ENCODE results near the gene KIAA0232.
"Not testable (repeated sequence)": the region's sequence is repeated elsewhere in the genome, so short reads cannot be mapped to it uniquely, and the experiment has no call there.

Gene KIAA0232

DNA sequence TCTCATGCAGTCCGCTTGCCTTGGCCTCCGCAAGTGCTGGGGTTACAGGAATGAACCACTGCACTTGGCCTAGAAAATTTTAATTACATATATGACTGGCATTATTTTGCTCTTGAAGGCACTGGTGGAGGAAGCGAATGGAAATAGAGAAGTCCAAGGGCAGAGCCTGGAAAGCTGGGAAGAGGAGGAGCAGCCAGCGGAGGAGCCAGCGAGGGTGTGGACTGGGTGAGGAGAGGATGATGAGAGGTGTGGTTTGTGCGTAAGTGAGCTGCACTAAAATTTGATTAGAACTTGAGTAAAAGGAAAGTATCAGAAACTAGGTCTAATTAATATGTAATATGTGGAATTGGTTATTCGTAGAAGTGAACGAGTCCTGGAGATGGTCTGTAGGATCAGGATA is 13.3 kb downstream of the KIAA0232 start:
- H3K27me3 ChIP-seq (ENCODE audit: low read length) = no peaks in the 10 kb centered on the region
- no peaks in the 10 kb centered on the region for H3K9me3 ChIP-seq (ENCODE audit: insufficient read depth, low read length)
- H2AFZ ChIP-seq (ENCODE audit: low read depth, low read length, severe bottlenecking) = no peak overlapping the region
- no peaks in the 10 kb centered on the region for H3K36me3 ChIP-seq (ENCODE audit: low read length)
- H3K9ac ChIP-seq (ENCODE audit: low read length) = no peak overlapping the region
- H3K4me3 ChIP-seq (ENCODE audit: insufficient read depth, low read length, poor library complexity, severe bottlenecking) = no peak overlapping the region
- H3K79me2 ChIP-seq (ENCODE audit: insufficient read depth, low read length) = peaks cover 63% of the 10 kb centered on the region
- H3F3A ChIP-seq (ENCODE audit: insufficient read depth) = no peaks in the 10 kb centered on the region
- H3K27ac ChIP-seq (ENCODE audit: low read depth, low read length) = no peak overlapping the region
- TF ChIP-seq EZH2phosphoT487 (conservative IDR thresholded peaks at IDR 0.05; ENCODE audit: low read length) = no peak
- TF ChIP-seq, protein P1, sequence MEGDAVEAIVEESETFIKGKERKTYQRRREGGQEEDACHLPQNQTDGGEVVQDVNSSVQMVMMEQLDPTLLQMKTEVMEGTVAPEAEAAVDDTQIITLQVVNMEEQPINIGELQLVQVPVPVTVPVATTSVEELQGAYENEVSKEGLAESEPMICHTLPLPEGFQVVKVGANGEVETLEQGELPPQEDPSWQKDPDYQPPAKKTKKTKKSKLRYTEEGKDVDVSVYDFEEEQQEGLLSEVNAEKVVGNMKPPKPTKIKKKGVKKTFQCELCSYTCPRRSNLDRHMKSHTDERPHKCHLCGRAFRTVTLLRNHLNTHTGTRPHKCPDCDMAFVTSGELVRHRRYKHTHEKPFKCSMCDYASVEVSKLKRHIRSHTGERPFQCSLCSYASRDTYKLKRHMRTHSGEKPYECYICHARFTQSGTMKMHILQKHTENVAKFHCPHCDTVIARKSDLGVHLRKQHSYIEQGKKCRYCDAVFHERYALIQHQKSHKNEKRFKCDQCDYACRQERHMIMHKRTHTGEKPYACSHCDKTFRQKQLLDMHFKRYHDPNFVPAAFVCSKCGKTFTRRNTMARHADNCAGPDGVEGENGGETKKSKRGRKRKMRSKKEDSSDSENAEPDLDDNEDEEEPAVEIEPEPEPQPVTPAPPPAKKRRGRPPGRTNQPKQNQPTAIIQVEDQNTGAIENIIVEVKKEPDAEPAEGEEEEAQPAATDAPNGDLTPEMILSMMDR (IDR thresholded peaks at IDR 0.05; ENCODE audit: insufficient read depth, low read length, poor library complexity, severe bottlenecking) = no peak
- H3K4me2 ChIP-seq (ENCODE audit: low read depth, low read length, poor library complexity, severe bottlenecking) = no peak overlapping the region
- H4K20me1 ChIP-seq (ENCODE audit: low read depth, low read length) = no peaks in the 10 kb centered on the region
- H3K9me2 ChIP-seq (replicated peaks; ENCODE audit: insufficient read depth, low read length) = no peaks in the 10 kb centered on the region

DNA sequence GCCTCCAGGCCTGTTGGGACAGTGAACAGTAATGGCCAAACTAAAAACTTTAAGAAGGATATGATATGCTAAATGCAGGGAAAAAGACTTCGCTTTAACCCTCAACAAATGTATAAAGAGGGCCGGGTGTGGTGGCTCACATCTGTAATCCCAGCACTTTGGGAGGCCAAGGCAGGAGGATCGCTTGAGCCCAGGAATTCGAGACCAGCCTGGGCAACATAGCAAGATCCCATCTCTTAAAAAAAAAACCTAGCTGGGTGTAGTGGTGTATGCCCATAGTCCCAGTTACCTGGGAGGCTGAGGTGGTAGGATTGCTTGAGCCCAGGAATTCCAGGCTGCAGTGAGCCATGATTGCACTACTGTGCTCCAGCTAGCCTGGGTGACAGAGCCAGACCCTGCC is 14.8 kb downstream of the KIAA0232 start:
- H3K4me3 ChIP-seq (ENCODE audit: insufficient read depth, low read length, poor library complexity, severe bottlenecking); H2AFZ ChIP-seq (ENCODE audit: low read depth, low read length, severe bottlenecking); H3K9ac ChIP-seq (ENCODE audit: low read length); H3K27me3 ChIP-seq (ENCODE audit: low read length); H3K9me3 ChIP-seq (ENCODE audit: insufficient read depth, low read length); H3K27ac ChIP-seq (ENCODE audit: low read depth, low read length); H3K4me2 ChIP-seq (ENCODE audit: low read depth, low read length, poor library complexity, severe bottlenecking); H3K9me2 ChIP-seq (replicated peaks; ENCODE audit: insufficient read depth, low read length); H3F3A ChIP-seq (ENCODE audit: insufficient read depth); H4K20me1 ChIP-seq (ENCODE audit: low read depth, low read length); H3K36me3 ChIP-seq (ENCODE audit: low read length): not testable (repeated sequence)
- peaks cover 65% of the 10 kb centered on the region for H3K79me2 ChIP-seq (ENCODE audit: insufficient read depth, low read length)

DNA sequence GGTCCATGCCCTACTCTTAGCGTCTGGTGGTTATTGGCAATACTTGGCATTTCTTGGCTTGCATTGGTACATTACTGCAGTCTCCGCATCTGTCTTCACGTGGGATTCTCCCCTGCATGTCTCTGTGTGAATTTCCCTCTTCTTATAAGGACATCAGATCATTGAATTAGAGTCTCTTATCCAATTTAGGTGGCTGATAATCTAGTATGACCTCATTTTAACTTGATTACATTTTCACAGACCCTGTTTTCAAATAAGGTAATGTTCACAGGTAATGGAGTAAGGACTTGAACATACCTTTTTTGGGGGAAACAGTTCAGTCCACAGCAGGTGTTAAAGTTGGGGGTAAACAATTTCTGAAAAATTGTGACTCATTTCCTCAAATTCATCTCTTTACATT is 16.6 kb downstream of the KIAA0232 start:
- H3K9ac ChIP-seq (ENCODE audit: low read length) = no peak overlapping the region
- H3K9me2 ChIP-seq (replicated peaks; ENCODE audit: insufficient read depth, low read length) = no peaks in the 10 kb centered on the region
- H3K27me3 ChIP-seq (ENCODE audit: low read length) = no peaks in the 10 kb centered on the region
- no peak for TF ChIP-seq EZH2phosphoT487 (conservative IDR thresholded peaks at IDR 0.05; ENCODE audit: low read length)
- TF ChIP-seq, protein P1 (IDR thresholded peaks at IDR 0.05; ENCODE audit: insufficient read depth, low read length, poor library complexity, severe bottlenecking) = no peak
- H3F3A ChIP-seq (ENCODE audit: insufficient read depth) = no peaks in the 10 kb centered on the region
- no peaks in the 10 kb centered on the region for H4K20me1 ChIP-seq (ENCODE audit: low read depth, low read length)
- H3K4me3 ChIP-seq (ENCODE audit: insufficient read depth, low read length, poor library complexity, severe bottlenecking) = no peak overlapping the region
- H3K36me3 ChIP-seq (ENCODE audit: low read length) = no peaks in the 10 kb centered on the region
- H2AFZ ChIP-seq (ENCODE audit: low read depth, low read length, severe bottlenecking) = no peak overlapping the region
- no peaks in the 10 kb centered on the region for H3K9me3 ChIP-seq (ENCODE audit: insufficient read depth, low read length)
- no peak overlapping the region for H3K4me2 ChIP-seq (ENCODE audit: low read depth, low read length, poor library complexity, severe bottlenecking)
- no peak overlapping the region for H3K27ac ChIP-seq (ENCODE audit: low read depth, low read length)
- peaks cover 49% of the 10 kb centered on the region for H3K79me2 ChIP-seq (ENCODE audit: insufficient read depth, low read length)

DNA sequence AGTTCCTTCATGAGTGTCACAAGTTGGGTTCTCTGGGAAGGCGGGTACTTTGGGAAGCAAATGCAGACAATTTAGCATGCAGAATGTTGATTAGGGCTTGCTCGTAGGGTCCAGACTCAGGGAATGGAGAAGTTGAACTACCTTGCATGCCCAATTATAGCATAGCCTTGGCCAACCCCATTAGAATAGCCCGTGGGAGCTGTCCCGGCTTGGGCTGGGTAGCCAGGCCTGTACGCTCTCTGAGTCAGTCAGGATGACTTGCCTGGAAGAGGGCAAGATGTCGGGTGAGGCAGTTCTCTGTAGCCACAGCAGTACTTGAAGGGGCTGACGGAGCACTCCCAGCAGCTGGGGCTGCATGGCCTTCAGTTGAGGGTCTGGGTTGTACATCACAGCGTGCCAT is 19.5 kb downstream of the KIAA0232 start:
- Histone ChIP-seq H3K4me2 (ENCODE audit: low read depth, low read length, poor library complexity, severe bottlenecking) (no peak overlapping the region), H2AFZ (ENCODE audit: low read depth, low read length, severe bottlenecking) (no peak overlapping the region), H3K9me2 (replicated peaks; ENCODE audit: insufficient read depth, low read length) (no peaks in the 10 kb centered on the region), H3K79me2 (ENCODE audit: insufficient read depth, low read length) (peaks cover 22% of the 10 kb centered on the region), H3K4me3 (ENCODE audit: insufficient read depth, low read length, poor library complexity, severe bottlenecking) (no peak overlapping the region), H3K9ac (ENCODE audit: low read length) (no peak overlapping the region), H4K20me1 (ENCODE audit: low read depth, low read length) (no peaks in the 10 kb centered on the region), H3K27me3 (ENCODE audit: low read length) (no peaks in the 10 kb centered on the region), H3F3A (ENCODE audit: insufficient read depth) (no peaks in the 10 kb centered on the region), H3K27ac (ENCODE audit: low read depth, low read length) (no peak overlapping the region), H3K36me3 (ENCODE audit: low read length) (no peaks in the 10 kb centered on the region), H3K9me3 (ENCODE audit: insufficient read depth, low read length) (no peaks in the 10 kb centered on the region)
- TF ChIP-seq, protein P1 (IDR thresholded peaks at IDR 0.05; ENCODE audit: insufficient read depth, low read length, poor library complexity, severe bottlenecking) = no peak
- no peak for TF ChIP-seq EZH2phosphoT487 (conservative IDR thresholded peaks at IDR 0.05; ENCODE audit: low read length)

Measured in SU-DHL-6 (cell line).